H9 (cell line): ENCODE measurements around the gene CELF4. TPM values are rescaled to one million over a fixed set of nuclear protein-coding genes. Genes with fewer than 3 reads are reported as not detected.

ENCODE experiments used
- DNase-seq: peaks from one replicate; pipeline ENCODE4 v3.0.0-alpha.2; 2017
- H2AFZ ChIP-seq: one replicate; pipeline ENCODE4 v1.6.1; 2013; ENCODE audit warnings: mild to moderate bottlenecking, low read length, control low read depth, moderate library complexity
- H2AK5ac ChIP-seq: 2 replicates; pipeline ENCODE4 v1.6.1; 2013; ENCODE audit warnings: low read length, control low read depth, mixed read lengths; ENCODE audit not compliant: insufficient read length
- H2BK120ac ChIP-seq: one replicate; pipeline ENCODE4 v1.6.1; 2013; ENCODE audit warnings: low read depth, mild to moderate bottlenecking, low read length, control low read depth, inconsistent platforms; ENCODE audit not compliant: poor library complexity, severe bottlenecking
- H2BK12ac ChIP-seq: 2 replicates; pipeline ENCODE4 v1.6.1; 2013; ENCODE audit warnings: low read length, control low read depth, mixed read lengths, low read depth; ENCODE audit not compliant: insufficient read length
- H2BK15ac ChIP-seq: 2 replicates; pipeline ENCODE4 v1.6.1; 2013; ENCODE audit warnings: low read depth, low read length, control low read depth
- H2BK20ac ChIP-seq: one replicate; pipeline ENCODE4 v1.6.1; 2013; ENCODE audit warnings: low read depth, mild to moderate bottlenecking, low read length, control low read depth, inconsistent platforms; ENCODE audit not compliant: poor library complexity, severe bottlenecking
- H2BK5ac ChIP-seq: 2 replicates; pipeline ENCODE4 v1.6.1; 2013; ENCODE audit warnings: low read length, control low read depth, mixed read lengths; ENCODE audit not compliant: insufficient read length
- H3K14ac ChIP-seq: 2 replicates; pipeline ENCODE4 v1.6.1; 2013; ENCODE audit warnings: low read length, control low read depth; ENCODE audit not compliant: insufficient read depth
- H3K18ac ChIP-seq: 2 replicates; pipeline ENCODE4 v1.6.1; 2013; ENCODE audit warnings: low read depth, mild to moderate bottlenecking, mixed read lengths, low read length, control low read depth; ENCODE audit not compliant: insufficient read length
- H3K23ac ChIP-seq: 2 replicates; pipeline ENCODE4 v1.6.1; 2013; ENCODE audit warnings: low read length, control low read depth, mixed read lengths, low read depth; ENCODE audit not compliant: insufficient read length
- H3K23me2 ChIP-seq: 2 replicates; pipeline ENCODE4 v1.6.1; 2013; ENCODE audit warnings: low read depth, mild to moderate bottlenecking, mixed read lengths, low read length, control low read depth; ENCODE audit not compliant: insufficient read length, poor library complexity, severe bottlenecking
- H3K27ac ChIP-seq: 2 replicates; pipeline ENCODE4 v1.5.1; 2013; ENCODE audit warnings: low read length, control low read depth, mixed read lengths, low read depth; ENCODE audit not compliant: insufficient read length
- H3K27me3 ChIP-seq: 2 replicates; pipeline ENCODE4 v1.6.1; 2013; ENCODE audit warnings: low read length, control low read depth, inconsistent platforms; ENCODE audit not compliant: insufficient read depth
- H3K4ac ChIP-seq: 2 replicates; pipeline ENCODE4 v1.6.1; 2013; ENCODE audit warnings: low read depth, mild to moderate bottlenecking, control low read depth, inconsistent platforms, low read length, moderate library complexity
- H3K4me1 ChIP-seq: 2 replicates; pipeline ENCODE4 v1.6.1; 2013; ENCODE audit warnings: low read length, control low read depth, inconsistent platforms; ENCODE audit not compliant: insufficient read depth
- H3K4me2 ChIP-seq: 2 replicates; pipeline ENCODE4 v1.6.1; 2013; ENCODE audit warnings: low read length, control low read depth, mixed read lengths; ENCODE audit not compliant: insufficient read length, insufficient read depth
- H3K56ac ChIP-seq: 2 replicates; pipeline ENCODE4 v1.6.1; 2013; ENCODE audit warnings: low read depth, mild to moderate bottlenecking, mixed read lengths, low read length, control low read depth; ENCODE audit not compliant: insufficient read length
- H3K79me1 ChIP-seq: 2 replicates; pipeline ENCODE4 v1.6.1; 2013; ENCODE audit warnings: low read depth, mild to moderate bottlenecking, moderate library complexity, low read length, control low read depth, inconsistent platforms; ENCODE audit not compliant: insufficient read depth, poor library complexity, severe bottlenecking
- H3K79me2 ChIP-seq: 2 replicates; pipeline ENCODE4 v1.6.1; 2013; ENCODE audit warnings: low read length, control low read depth, inconsistent platforms; ENCODE audit not compliant: insufficient read depth
- H3K9ac ChIP-seq: 2 replicates; pipeline ENCODE4 v1.6.1; 2013; ENCODE audit warnings: low read length, control low read depth, mixed read lengths; ENCODE audit not compliant: insufficient read length; ENCODE audit errors: extremely low read depth
- H3K9me3 ChIP-seq: one replicate; pipeline ENCODE4 v1.6.1; 2013; ENCODE audit warnings: low read depth, low read length, inconsistent platforms; ENCODE audit not compliant: control insufficient read depth
- H3T11ph ChIP-seq: one replicate; pipeline ENCODE4 v1.6.1; 2013; ENCODE audit warnings: mild to moderate bottlenecking, low read length, control low read depth, inconsistent platforms
- H4K20me1 ChIP-seq: one replicate; pipeline ENCODE4 v1.6.1; 2013; ENCODE audit not compliant: control insufficient read depth, insufficient read length, insufficient read depth
- H4K5ac ChIP-seq: 2 replicates; pipeline ENCODE4 v1.6.1; 2013; ENCODE audit warnings: low read depth, mild to moderate bottlenecking, mixed read lengths, low read length, control low read depth; ENCODE audit not compliant: insufficient read length
- H4K8ac ChIP-seq: replicated peaks from 2 replicates; pipeline ENCODE4 v1.6.1; 2013; ENCODE audit warnings: low read length, control low read depth, mixed read lengths, low read depth; ENCODE audit not compliant: insufficient read length
- H4K91ac ChIP-seq: 2 replicates; pipeline ENCODE4 v1.6.1; 2013; ENCODE audit warnings: low read depth, mild to moderate bottlenecking, moderate library complexity, mixed read lengths, low read length, control low read depth; ENCODE audit not compliant: insufficient read length
- H3K27ac Mint-ChIP-seq, 3 experiments: 2 replicates in 2 of 3; 3 replicates in 1 of 3; pipeline ENCODE4 v1.8.0; 2020 to 2021; ENCODE audit warnings: mixed read lengths in 3 of 3, mild to moderate bottlenecking in 1 of 3, moderate library complexity in 1 of 3
- H3K27me3 Mint-ChIP-seq: 2 replicates; pipeline ENCODE4 v1.8.0; 2021; ENCODE audit warnings: low read depth, mild to moderate bottlenecking, moderate library complexity, mixed read lengths
- H3K36me3 Mint-ChIP-seq, 3 experiments: 2 replicates in 2 of 3; 3 replicates in 1 of 3; pipeline ENCODE4 v1.8.0; 2020 to 2021; ENCODE audit warnings: low read depth in 3 of 3, mixed read lengths in 3 of 3; ENCODE audit not compliant: insufficient read depth in 1 of 3
- H3K4me1 Mint-ChIP-seq, 2 experiments: 2 replicates each; pipeline ENCODE4 v1.8.0; 2020; ENCODE audit warnings: mixed read lengths in 2 of 2
- H3K4me3 Mint-ChIP-seq, 2 experiments: 2 replicates in 1 of 2; 3 replicates in 1 of 2; pipeline ENCODE4 v1.8.0; 2020 to 2021; ENCODE audit warnings: mild to moderate bottlenecking in 2 of 2, mixed read lengths in 2 of 2, moderate library complexity in 1 of 2
- H3K9me3 Mint-ChIP-seq, 2 experiments: 2 replicates in 1 of 2; 3 replicates in 1 of 2; pipeline ENCODE4 v1.8.0; 2020; ENCODE audit warnings: mild to moderate bottlenecking in 2 of 2, mixed read lengths in 2 of 2, moderate library complexity in 1 of 2
- CTCF ChIP-seq: fragments of 200-600 bp; sonication (generic); conservative IDR thresholded peaks from 3 replicates; pipeline ENCODE4 v1.8.0; 2021; ENCODE audit warnings: antibody characterized with exemption, mild to moderate bottlenecking
- WGBS: extraction: QIAGEN DNeasy Blood & Tissue Kit; methylation state at CpG from one replicate; pipeline ENCODE4 v1.1.7; 2013; ENCODE audit warnings: missing lambda C conversion rate, low lambda C conversion rate, mixed read lengths; ENCODE audit not compliant: insufficient read length; ENCODE audit errors: extremely low coverage; 5-methylcytosine and 5-hydroxymethylcytosine counted together
- total RNA-seq: library from RNA; stranded (reverse); gene quantifications from 2 replicates; pipeline ENCODE4 v1.2.1, GENCODE V29; 2021

CELF4 gene
- total RNA-seq, 1 experiment from 2014 or later: 1.1 TPM

- no CpG with 5 or more reads among the region's 5 CpGs for WGBS
- Histone ChIP-seq H3K14ac (no peak overlapping the region; the same call in 1 of the 2 replicates), H3K27me3 (peaks cover 5% of the 10 kb centered on the region)
Measured at GRCh38 chr18:37259711-37260110, 305.9 kb downstream of the CELF4 start.

More at GRCh38 chr18:37259711-37260110, 305.9 kb downstream of the CELF4 start:
- Histone ChIP-seq H3K4me1 (no peaks in the 10 kb centered on the region), H2BK15ac (no peak overlapping the region), H4K8ac (no peak overlapping the region), H3K9ac (no peak overlapping the region), H2AFZ (no peak overlapping the region), H3T11ph (no peak overlapping the region), H4K20me1 (no peaks in the 10 kb centered on the region), H4K5ac (no peak overlapping the region), H3K56ac (no peak overlapping the region), H2BK12ac (no peak overlapping the region), H2BK5ac (no peak overlapping the region), H2BK120ac (no peak overlapping the region), H3K79me2 (no peaks in the 10 kb centered on the region), H3K27ac (no peak overlapping the region), H3K23ac (no peak overlapping the region), H3K23me2 (no peaks in the 10 kb centered on the region), H3K4ac (no peak overlapping the region), H4K91ac (no peak overlapping the region), H3K79me1 (no peaks in the 10 kb centered on the region), H2AK5ac (no peak overlapping the region), H3K4me2 (no peak overlapping the region), H3K9me3 (no peaks in the 10 kb centered on the region), H2BK20ac (no peak overlapping the region), H3K18ac (no peak overlapping the region)
- Mint-ChIP-seq H3K27me3 (peaks cover 44% of the 10 kb centered on the region), H3K9me3 (no peaks in the 10 kb centered on the region), H3K4me3 (no peak overlapping the region), H3K4me1 (peaks cover 0 to 8% of the 10 kb centered on the region in 2 experiments; a peak in 2 of 4 replicates), H3K36me3 (no peaks in the 10 kb centered on the region; a peak in 1 of 7 replicates), H3K27ac (no peak overlapping the region)
- DNase-seq: no peak
- TF ChIP-seq CTCF: no peak
